ENCODE results near the gene DAP3. TPM values are rescaled to one million over a fixed set of nuclear protein-coding genes. Genes with fewer than 3 reads are reported as not detected.
A peak's percentile ranks its signal among the peaks of the same experiment; 100 is the strongest.
"Not testable (repeated sequence)": the region's sequence is repeated elsewhere in the genome, so short reads cannot be mapped to it uniquely, and the experiment has no call there.

The DAP3 gene
- total RNA-seq, 1 donor from 2014 or later, result 49.7 TPM

GRCh38 chr1:155687705-155688323 lies 1.1 kb upstream of the DAP3 start:
- DNase-seq, result not testable (repeated sequence)

GRCh38 chr1:155688324-155689080 lies 389 bp upstream of the DAP3 start, which contains the start of gene YY1AP1:
Gene YY1AP1, minus strand, starts transcription at chr1:155688774. Its CDS starts 8,338 bp downstream, at chr1:155680436.
- peak; percentile 94 for DNase-seq

- DNase-seq, result no peak
These were observed 3.2 kb downstream of the DAP3 start for GRCh38 chr1:155691992-155692528.

- DNase-seq, result no peak
These were observed 5.3 kb downstream of the DAP3 start for GRCh38 chr1:155694167-155694566.

- no peak for DNase-seq
These were observed 6.2 kb downstream of the DAP3 start for GRCh38 chr1:155695072-155695471.

- DNase-seq, result no peak
These were observed 6.7 kb downstream of the DAP3 start for GRCh38 chr1:155695608-155696007.

GRCh38 chr1:155696524-155696923 lies 7.6 kb downstream of the DAP3 start:
- no peak for DNase-seq

GRCh38 chr1:155697046-155697445 lies 8.2 kb downstream of the DAP3 start:
- no peak for DNase-seq

GRCh38 chr1:155697616-155698015 lies 8.7 kb downstream of the DAP3 start:
- DNase-seq, result not testable (repeated sequence)

- peak; percentile 44 for DNase-seq
These were observed 9.6 kb downstream of the DAP3 start for GRCh38 chr1:155698382-155699038.

GRCh38 chr1:155699062-155699461 lies 10.2 kb downstream of the DAP3 start:
- DNase-seq, result not testable (repeated sequence)

- DNase-seq, result not testable (repeated sequence)
These were observed 12.8 kb downstream of the DAP3 start for GRCh38 chr1:155701675-155702074.

GRCh38 chr1:155703216-155703615 lies 14.3 kb downstream of the DAP3 start:
- no peak for DNase-seq

- not testable (repeated sequence) for DNase-seq
These were observed 15.5 kb downstream of the DAP3 start for GRCh38 chr1:155704414-155704813.

GRCh38 chr1:155706139-155706538 lies 17.2 kb downstream of the DAP3 start:
- peak; percentile 25 for DNase-seq

- DNase-seq, result no peak
These were observed 20.5 kb downstream of the DAP3 start for GRCh38 chr1:155709391-155709790.

- DNase-seq, result not testable (repeated sequence)
These were observed 22.6 kb downstream of the DAP3 start for GRCh38 chr1:155711457-155711856.

GRCh38 chr1:155712636-155713035 lies 23.7 kb downstream of the DAP3 start:
- peak; percentile 32 for DNase-seq

- no peak for DNase-seq
These were observed 24.2 kb downstream of the DAP3 start for GRCh38 chr1:155713075-155713474.

- DNase-seq, result not testable (repeated sequence)
These were observed 26.2 kb downstream of the DAP3 start for GRCh38 chr1:155715056-155715455.

GRCh38 chr1:155715777-155716176 lies 26.9 kb downstream of the DAP3 start:
- no peak for DNase-seq

- no peak for DNase-seq
These were observed 28.1 kb downstream of the DAP3 start for GRCh38 chr1:155717041-155717440.

- not testable (repeated sequence) for DNase-seq
These were observed 29.7 kb downstream of the DAP3 start for GRCh38 chr1:155718524-155719115.

Data from dermis blood vessel endothelial cell (primary cell).